ENCODE data around the gene ZP4.

Gene ZP4

DNA sequence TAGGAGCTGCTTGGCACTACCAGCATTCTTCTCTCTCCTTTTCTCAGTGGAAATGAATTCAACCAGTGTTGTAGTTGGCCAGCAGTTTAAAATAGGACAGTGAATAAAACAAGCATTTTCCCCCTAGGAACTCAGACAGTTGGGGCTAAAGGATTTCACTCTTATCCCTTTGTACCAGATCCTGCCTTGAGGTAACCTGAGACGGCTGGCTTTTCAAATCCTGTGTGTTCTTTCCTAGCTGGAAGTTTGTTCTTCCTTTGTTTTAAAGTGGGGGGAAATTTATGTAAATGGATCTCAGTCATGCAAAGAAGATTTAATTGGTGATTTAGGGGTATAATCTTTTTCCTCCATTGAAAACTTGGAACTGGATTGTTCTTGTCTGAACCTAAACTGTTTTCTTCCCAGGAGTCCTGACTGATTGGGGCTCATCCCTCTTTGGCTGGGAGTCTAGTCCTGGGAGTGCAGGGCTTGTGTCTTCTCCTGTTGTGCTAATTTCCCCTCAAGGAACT is 23.3 kb downstream of the ZP4 start:
- TF ChIP-seq, protein P1, sequence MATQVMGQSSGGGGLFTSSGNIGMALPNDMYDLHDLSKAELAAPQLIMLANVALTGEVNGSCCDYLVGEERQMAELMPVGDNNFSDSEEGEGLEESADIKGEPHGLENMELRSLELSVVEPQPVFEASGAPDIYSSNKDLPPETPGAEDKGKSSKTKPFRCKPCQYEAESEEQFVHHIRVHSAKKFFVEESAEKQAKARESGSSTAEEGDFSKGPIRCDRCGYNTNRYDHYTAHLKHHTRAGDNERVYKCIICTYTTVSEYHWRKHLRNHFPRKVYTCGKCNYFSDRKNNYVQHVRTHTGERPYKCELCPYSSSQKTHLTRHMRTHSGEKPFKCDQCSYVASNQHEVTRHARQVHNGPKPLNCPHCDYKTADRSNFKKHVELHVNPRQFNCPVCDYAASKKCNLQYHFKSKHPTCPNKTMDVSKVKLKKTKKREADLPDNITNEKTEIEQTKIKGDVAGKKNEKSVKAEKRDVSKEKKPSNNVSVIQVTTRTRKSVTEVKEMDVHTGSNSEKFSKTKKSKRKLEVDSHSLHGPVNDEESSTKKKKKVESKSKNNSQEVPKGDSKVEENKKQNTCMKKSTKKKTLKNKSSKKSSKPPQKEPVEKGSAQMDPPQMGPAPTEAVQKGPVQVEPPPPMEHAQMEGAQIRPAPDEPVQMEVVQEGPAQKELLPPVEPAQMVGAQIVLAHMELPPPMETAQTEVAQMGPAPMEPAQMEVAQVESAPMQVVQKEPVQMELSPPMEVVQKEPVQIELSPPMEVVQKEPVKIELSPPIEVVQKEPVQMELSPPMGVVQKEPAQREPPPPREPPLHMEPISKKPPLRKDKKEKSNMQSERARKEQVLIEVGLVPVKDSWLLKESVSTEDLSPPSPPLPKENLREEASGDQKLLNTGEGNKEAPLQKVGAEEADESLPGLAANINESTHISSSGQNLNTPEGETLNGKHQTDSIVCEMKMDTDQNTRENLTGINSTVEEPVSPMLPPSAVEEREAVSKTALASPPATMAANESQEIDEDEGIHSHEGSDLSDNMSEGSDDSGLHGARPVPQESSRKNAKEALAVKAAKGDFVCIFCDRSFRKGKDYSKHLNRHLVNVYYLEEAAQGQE (IDR thresholded peaks at IDR 0.05; ENCODE audit: insufficient read depth in 1 of 2, low read depth in 2 of 2, low read length in 2 of 2) = no peak

DNA sequence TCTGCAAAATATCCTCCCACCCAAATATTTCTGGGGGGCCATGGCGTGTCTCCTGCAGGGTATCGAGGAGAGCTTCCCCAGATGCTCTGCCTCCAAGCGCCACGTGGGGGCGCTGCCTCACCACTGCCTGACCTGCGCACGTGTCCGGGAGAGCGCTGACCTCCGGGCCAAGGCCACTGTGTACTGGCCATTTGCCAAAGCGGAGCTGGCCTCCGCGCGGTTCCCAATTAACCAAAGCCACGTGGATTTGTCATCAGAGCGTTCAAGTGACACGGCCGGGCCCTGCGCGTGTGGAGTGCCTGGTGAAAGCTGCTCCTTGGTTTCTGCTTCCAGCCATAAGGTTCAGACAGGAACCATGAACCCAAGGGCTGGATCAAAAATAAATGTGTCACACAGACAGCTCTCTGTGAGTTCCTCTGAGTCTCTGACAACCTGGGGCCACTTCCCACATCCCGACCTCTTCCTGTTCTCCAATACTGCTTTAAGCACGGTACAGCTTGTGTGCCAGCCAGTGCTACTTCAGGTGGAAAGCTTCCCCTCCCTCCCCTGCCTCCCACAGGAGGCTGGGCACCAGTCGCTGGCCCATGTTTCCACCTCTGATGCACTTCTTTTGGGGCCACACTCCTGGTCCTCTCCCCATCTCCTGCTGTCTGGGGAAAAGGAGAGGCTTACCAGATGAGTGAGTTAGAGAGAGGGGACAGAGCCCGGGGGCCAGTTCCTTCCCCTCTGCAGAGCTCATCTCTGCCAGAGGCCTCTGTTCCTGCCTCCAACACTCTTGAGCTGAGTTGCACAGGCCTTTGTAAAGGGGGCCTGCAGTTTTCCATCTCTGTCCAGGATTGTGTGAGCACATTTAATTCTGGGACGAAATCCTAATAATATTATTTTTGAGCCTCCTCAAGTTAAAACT is 26.1 kb downstream of the ZP4 start:
- TF ChIP-seq, protein P1 (IDR thresholded peaks at IDR 0.05; ENCODE audit: insufficient read depth in 1 of 2, low read depth in 2 of 2, low read length in 2 of 2) = peak in 1 of 2 experiments; percentile 51; a peak in 1 of 4 replicates
- TF ChIP-seq FOXP2 (optimal IDR thresholded peaks at IDR 0.05; ENCODE audit: borderline replicate concordance, extremely low read depth, extremely low read length, insufficient read depth) = peak; percentile 90
- TF ChIP-seq SIN3A (IDR thresholded peaks at IDR 0.05; ENCODE audit: borderline replicate concordance, insufficient read depth, low read length) = peak; percentile 71; the same call in 1 of the 2 replicates
- no peak for TF ChIP-seq TAF1 (IDR thresholded peaks at IDR 0.05; ENCODE audit: borderline replicate concordance, insufficient read depth, low read length)

DNA sequence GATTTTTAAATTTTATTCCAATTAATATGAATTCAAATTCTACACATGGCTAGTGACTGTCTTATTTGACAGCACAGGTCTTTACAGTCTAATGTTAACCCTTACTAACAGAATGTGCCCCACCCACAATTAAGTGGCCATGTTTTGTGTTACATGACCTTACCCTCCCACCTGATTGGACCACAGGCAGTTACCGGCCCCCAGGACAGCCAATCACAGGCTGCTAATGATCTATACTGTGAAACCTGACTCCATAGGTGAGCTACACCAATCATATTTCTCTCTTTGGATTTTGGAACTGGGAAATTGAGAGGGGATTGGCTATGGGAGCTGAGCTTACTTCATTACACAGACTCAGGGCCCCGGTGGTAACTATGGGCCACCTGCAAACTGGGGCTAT is 27.5 kb downstream of the ZP4 start:
- TF ChIP-seq FOXP2 (optimal IDR thresholded peaks at IDR 0.05; ENCODE audit: borderline replicate concordance, extremely low read depth, extremely low read length, insufficient read depth) = no peak
- TF ChIP-seq, protein P1 (IDR thresholded peaks at IDR 0.05; ENCODE audit: insufficient read depth in 1 of 2, low read depth in 2 of 2, low read length in 2 of 2) = no peak
- TF ChIP-seq POLR2AphosphoS5 (IDR thresholded peaks at IDR 0.05; ENCODE audit: low read depth, low read length) = no peak
- TF ChIP-seq SIN3A (IDR thresholded peaks at IDR 0.05; ENCODE audit: borderline replicate concordance, insufficient read depth, low read length) = no peak
- no peak for TF ChIP-seq TAF1 (IDR thresholded peaks at IDR 0.05; ENCODE audit: borderline replicate concordance, insufficient read depth, low read length)

DNA sequence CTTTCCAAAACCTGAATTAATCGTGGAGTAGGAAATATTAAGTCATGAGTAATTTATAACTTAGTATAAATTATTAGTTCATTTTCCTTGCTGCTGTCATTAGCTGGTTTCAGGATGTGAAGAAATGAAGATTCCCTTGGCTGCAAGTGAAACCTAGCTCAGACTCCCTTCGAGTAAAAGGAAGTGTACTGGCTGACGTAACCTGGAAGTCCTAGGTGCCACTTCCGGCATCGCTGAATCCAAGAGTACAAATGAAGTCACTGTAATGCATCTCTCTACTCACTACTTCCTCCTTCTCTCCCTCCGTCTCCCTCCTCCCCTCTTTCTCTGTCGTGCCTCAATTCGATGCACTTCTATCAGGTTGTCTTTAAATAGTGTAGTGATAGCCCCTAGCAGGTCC is 28.8 kb downstream of the ZP4 start:
- TF ChIP-seq, protein P1 (IDR thresholded peaks at IDR 0.05; ENCODE audit: insufficient read depth in 1 of 2, low read depth in 2 of 2, low read length in 2 of 2) = no peak
- TF ChIP-seq POLR2AphosphoS5 (IDR thresholded peaks at IDR 0.05; ENCODE audit: low read depth, low read length) (no peak), FOXP2 (optimal IDR thresholded peaks at IDR 0.05; ENCODE audit: borderline replicate concordance, extremely low read depth, extremely low read length, insufficient read depth) (no peak), TAF1 (IDR thresholded peaks at IDR 0.05; ENCODE audit: borderline replicate concordance, insufficient read depth, low read length) (no peak), SIN3A (IDR thresholded peaks at IDR 0.05; ENCODE audit: borderline replicate concordance, insufficient read depth, low read length) (no peak)

Data from PFSK-1 (cell line).